Central memory CD8-positive, alpha-beta T cell (primary cell): ENCODE results near the gene OXCT2.
"Not testable (repeated sequence)": the region's sequence is repeated elsewhere in the genome, so short reads cannot be mapped to it uniquely, and the experiment has no call there.

Experiments used
- ATAC-seq: fragments of 150-1000 bp; cut with Tn5 transposase; replicated peaks from 2 replicates; pipeline ENCODE4 v1.10.0; 2022; ENCODE audit warnings: mild to moderate bottlenecking, moderate FRiP score, moderate number of reproducible peaks; ENCODE audit not compliant: poor library complexity, severe bottlenecking; ENCODE audit errors: extremely low read depth
- DNase-seq, 2 donors: peaks; one replicate each; pipeline ENCODE4 v3.0.0; 2021; ENCODE audit warnings: low spot score in 2 of 2
- H3K27ac Mint-ChIP-seq: one replicate; pipeline ENCODE4 v1.8.0; 2022; ENCODE audit warnings: low read depth, mild to moderate bottlenecking, moderate library complexity, mixed read lengths
- H3K27me3 Mint-ChIP-seq: one replicate; pipeline ENCODE4 v1.8.0; 2022; ENCODE audit warnings: mixed read lengths
- H3K36me3 Mint-ChIP-seq: one replicate; pipeline ENCODE4 v1.8.0; 2022; ENCODE audit warnings: mild to moderate bottlenecking, moderate library complexity, mixed read lengths; ENCODE audit not compliant: insufficient read depth
- H3K4me1 Mint-ChIP-seq: one replicate; pipeline ENCODE4 v1.8.0; 2022; ENCODE audit warnings: mixed read lengths
- H3K4me3 Mint-ChIP-seq: one replicate; pipeline ENCODE4 v1.8.0; 2022; ENCODE audit warnings: mild to moderate bottlenecking, moderate library complexity, mixed read lengths
- H3K9me3 Mint-ChIP-seq: one replicate; pipeline ENCODE4 v1.8.0; 2022; ENCODE audit warnings: mixed read lengths

OXCT2 gene

DNA sequence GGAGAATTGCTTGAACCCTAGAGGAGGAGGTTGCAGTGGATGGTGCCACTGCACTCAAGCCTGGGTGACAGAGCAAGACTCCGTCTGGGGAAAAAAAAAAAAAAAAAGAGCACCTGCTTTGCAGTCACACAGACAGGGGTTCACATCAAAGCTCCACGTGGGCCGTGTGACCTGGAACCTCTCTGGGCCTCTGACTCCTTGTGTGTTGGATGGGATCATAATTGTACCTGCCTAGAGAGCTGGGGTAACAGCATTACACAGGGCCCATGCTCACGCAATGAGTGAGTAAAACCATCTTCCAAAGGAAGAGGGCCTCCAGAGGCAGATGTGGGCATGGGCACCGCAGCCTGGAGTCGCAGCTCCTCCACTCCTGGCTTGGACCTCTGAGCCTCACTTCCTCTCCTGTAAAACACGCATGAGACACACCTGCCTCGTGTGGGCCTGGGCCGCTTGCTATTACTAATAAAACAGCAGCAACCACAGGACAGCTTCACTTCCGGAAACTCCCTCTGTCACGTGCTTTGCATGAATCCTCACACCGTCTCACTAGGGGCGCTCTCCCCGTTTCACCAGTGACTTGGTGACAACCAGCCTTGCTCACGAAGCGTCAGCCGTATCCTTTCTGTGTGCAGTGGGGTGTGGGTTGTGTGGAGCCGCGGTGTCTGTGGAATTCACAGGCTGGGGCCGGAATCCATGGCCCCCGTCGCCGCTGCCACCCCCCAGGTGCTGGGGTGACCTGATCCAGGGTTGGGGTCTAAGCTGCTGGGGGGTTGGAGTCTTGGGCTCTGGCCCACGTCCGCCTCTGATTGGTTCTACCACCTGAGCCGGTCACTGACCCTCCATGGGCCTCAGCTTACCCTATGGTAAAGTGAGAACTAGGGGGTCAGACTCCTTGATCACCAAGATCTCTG is 28.0 kb upstream of the OXCT2 start:
- peak overlapping the region; percentile 72 for H3K4me3 Mint-ChIP-seq
- peaks cover 16% of the 10 kb centered on the region for H3K4me1 Mint-ChIP-seq
- H3K36me3 Mint-ChIP-seq, H3K27me3 Mint-ChIP-seq, H3K9me3 Mint-ChIP-seq: not testable (repeated sequence)
- ATAC-seq (peak; percentile 99), DNase-seq (peak; percentile 54 to 91)
- H3K27ac Mint-ChIP-seq = peak overlapping the region; percentile 90

DNA sequence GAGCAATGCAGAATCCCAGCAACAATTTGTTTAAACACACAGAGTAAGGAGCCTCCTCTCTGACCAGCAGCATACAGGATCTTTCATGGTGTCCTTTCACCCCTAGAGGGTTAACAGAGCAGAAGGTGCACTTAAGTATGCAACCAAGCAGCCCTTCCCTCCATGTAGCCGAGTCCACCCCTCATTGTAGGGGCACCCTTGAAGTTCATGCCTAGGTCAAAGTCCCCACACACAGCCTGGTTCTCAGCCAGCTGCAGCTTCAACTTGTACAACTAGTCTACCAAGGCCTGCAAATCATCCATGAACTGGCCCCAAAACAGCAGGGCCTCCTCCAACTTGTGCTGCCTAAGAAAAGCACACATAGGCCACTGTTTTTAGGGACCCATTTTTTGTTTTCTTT is 24.5 kb upstream of the OXCT2 start:
- Mint-ChIP-seq H3K4me1 (peaks cover 29% of the 10 kb centered on the region), H3K9me3 (no peaks in the 10 kb centered on the region), H3K36me3 (peaks cover 3% of the 10 kb centered on the region), H3K27ac (no peak overlapping the region), H3K27me3 (no peaks in the 10 kb centered on the region), H3K4me3 (no peak overlapping the region)
- ATAC-seq (no peak), DNase-seq (no peak)

DNA sequence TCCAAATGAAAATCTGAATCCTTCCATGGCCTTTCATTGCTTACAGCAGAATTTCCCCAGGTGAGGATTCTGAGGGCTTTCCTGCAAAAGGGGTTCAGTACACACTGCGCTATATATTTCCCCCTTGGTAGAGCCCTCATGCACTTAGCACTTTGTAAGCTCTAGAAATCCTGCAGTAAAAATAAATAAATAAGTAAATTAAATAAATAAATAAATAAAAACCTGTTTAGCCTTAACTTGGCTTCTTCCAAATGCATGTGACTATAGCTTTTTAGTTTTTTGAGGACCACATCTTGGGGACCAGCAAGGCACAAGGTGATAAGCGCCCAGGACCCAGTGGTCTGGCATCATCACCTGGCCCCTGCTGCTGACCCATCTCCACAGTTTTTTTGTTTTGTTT is 20.7 kb upstream of the OXCT2 start:
- H3K9me3 Mint-ChIP-seq = no peaks in the 10 kb centered on the region
- no peak overlapping the region for H3K4me3 Mint-ChIP-seq
- peaks cover 2% of the 10 kb centered on the region for H3K36me3 Mint-ChIP-seq
- H3K27ac Mint-ChIP-seq = no peak overlapping the region
- DNase-seq = no peak
- no peak for ATAC-seq
- no peaks in the 10 kb centered on the region for H3K27me3 Mint-ChIP-seq
- H3K4me1 Mint-ChIP-seq = peaks cover 25% of the 10 kb centered on the region

DNA sequence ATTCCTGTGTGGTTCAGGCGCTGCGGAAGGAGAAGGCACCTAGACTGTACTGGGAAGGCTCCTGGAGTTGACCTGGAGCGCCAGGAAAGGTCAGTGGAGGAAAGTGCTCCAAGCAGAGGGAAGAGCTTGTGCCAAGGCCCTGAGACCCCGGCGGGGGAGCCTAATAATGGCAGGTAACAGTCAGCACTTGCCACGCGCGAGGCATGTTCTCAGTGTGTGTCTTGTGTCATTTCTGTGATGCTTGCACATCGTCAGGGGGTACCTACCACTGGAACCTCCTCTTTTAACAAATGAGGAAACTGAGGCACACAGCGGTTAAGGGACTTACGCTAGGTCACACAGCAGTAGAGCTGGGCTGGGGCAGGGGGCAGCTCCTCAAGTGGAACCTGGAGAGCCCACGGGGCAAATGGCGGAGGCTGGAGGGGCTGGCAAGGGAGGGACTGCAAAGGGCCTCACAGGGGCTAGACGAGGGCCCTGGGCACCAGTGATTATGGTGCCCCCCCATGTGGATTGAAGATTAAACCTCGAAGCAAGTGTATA is 18.5 kb upstream of the OXCT2 start:
- DNase-seq (no peak), ATAC-seq (no peak)
- Mint-ChIP-seq H3K4me3 (peak overlapping the region; percentile 82), H3K4me1 (peaks cover 25% of the 10 kb centered on the region), H3K36me3 (peaks cover 4% of the 10 kb centered on the region), H3K9me3 (no peaks in the 10 kb centered on the region), H3K27me3 (no peaks in the 10 kb centered on the region), H3K27ac (peak overlapping the region; percentile 22)

DNA sequence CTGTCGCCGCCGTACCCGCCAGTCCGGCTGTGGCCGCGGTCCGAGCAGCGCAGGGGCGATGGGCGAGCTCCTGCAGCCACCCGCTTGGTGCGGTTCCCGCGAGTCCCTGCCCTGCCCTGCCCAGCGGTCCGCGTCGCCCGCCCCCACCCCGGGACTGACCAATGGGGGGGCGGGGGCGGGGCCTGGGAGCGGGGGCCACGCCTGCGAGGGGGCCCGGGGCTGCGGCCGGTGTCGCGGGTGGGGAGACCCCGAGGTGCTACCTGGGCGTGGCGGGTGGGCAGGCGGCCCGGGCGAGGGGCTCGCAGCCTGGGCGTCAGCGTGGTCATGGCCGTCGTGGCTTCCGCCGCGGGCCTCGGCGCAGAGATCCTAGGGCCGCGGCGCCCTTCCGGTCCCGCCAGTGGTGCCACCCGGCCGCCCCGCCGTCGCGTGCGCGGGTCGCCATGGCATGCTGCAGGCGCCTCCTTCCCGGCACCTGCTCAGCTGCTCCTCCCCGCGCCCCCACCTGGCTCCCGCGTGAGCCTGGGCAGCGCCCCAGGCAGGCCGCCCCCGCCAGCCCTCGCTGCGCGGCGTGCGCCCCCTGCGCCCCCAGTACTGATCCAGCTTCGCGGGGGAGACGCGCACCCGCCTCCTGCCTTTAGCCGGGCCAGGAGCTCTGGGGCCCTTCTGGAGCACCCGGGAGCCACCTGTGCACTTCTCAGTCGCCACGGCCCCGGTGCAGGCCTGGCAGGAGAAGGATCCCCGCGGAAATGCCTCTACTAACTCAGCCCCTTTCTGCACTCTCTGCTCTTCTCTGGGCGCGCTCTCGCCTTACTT is 17.8 kb upstream of the OXCT2 start, which contains the start of gene BMP8B:
TSS of gene BMP8B (minus strand) at position 108 of the 813 bp plus-strand sequence. CDS start 380 bp downstream, outside the sequence.
- Mint-ChIP-seq H3K4me1 (peaks cover 25% of the 10 kb centered on the region), H3K36me3 (peaks cover 4% of the 10 kb centered on the region), H3K9me3 (no peaks in the 10 kb centered on the region), H3K27me3 (no peaks in the 10 kb centered on the region), H3K27ac (peak within 1 kb of the TSS; percentile 22), H3K4me3 (peak within 1 kb of the TSS; percentile 82)
- peak in 1 of 2 donors; percentile 34 for DNase-seq
- ATAC-seq = peak; percentile 66

DNA sequence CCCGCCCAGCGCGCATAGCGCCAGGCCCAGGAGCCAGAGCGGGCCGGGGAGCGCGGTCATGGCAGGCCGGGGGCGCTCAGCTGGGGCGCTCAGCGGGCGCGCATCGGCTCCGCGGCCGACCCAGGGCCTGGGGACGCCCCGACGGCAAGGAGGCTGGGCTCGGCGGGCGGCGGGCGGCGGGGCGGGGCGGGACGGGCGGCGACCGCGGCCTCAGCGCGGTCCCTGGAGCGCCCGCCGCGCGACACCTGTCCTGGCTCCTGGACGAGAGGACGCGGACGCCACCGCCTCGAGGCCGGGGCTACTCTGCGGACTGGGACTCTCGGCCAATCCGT is 17.2 kb upstream of the OXCT2 start:
- DNase-seq (no peak), ATAC-seq (peak; percentile 34)
- Mint-ChIP-seq H3K36me3 (peaks cover 4% of the 10 kb centered on the region), H3K9me3 (no peaks in the 10 kb centered on the region), H3K27me3 (no peaks in the 10 kb centered on the region), H3K4me3 (peak overlapping the region; percentile 82), H3K4me1 (peaks cover 25% of the 10 kb centered on the region), H3K27ac (no peak overlapping the region)

DNA sequence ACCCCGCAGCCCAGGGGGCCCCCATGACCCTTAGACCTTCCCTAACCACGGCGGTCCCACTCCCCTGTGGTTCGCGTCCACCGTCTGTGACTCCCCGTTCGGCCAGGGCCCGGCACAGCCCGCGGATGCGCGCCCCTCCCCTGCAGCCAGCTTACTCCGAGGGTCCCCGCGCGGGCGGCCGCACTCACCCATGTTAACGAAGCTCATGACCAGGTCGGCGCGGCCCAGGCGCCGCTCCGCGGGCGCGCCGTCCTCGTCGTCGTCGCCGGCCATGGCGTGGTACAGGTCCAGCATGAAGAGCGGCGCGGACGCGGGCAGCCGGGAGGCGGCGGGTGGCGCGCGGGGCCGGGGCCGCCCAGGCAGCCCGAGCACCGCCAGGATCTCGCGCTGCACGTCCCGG is 16.8 kb upstream of the OXCT2 start:
- not testable (repeated sequence) for DNase-seq, ATAC-seq, H3K27me3 Mint-ChIP-seq, H3K27ac Mint-ChIP-seq, H3K9me3 Mint-ChIP-seq, H3K36me3 Mint-ChIP-seq
- Mint-ChIP-seq H3K4me3 (peak overlapping the region; percentile 64), H3K4me1 (peaks cover 25% of the 10 kb centered on the region)

DNA sequence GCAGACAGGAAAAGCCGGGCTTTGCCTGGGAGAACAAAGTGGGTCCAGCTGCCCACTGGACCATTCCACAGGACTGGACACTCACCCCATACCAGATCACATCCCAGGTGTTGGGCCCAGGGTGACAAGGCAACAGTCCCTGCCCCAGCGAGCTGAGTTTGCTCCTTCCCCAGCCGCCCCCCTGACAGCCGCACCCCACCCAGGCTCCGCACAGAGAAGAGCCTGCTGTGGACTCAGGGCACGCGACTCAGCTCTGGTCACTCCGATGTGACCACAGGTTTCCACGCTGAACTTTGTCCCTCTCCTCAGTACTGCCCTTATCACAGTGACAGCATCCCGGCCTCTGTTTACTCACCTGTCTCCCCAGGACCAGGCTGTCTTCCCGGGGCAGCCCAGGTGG is 16.3 kb upstream of the OXCT2 start:
- H3K4me1 Mint-ChIP-seq = peaks cover 20% of the 10 kb centered on the region
- no peak for ATAC-seq
- H3K9me3 Mint-ChIP-seq = no peaks in the 10 kb centered on the region
- H3K27ac Mint-ChIP-seq = no peak overlapping the region
- H3K27me3 Mint-ChIP-seq = no peaks in the 10 kb centered on the region
- peaks cover 4% of the 10 kb centered on the region for H3K36me3 Mint-ChIP-seq
- DNase-seq = no peak
- peak overlapping the region; percentile 64 for H3K4me3 Mint-ChIP-seq

DNA sequence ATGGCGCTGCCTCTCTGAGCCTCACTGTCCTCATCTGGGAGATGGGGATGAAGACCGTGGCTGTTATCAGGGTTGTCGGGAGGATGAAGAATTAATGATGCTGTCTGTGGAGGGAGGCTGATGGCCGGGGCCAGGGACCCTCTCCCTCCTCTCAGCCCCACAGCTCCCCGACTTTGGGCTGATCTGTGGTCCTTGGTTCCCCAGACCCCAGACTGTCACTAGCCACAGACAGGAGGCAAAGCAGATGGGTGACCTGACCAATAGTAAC is 15.9 kb upstream of the OXCT2 start:
- H3K36me3 Mint-ChIP-seq, H3K9me3 Mint-ChIP-seq, DNase-seq, H3K27ac Mint-ChIP-seq, ATAC-seq, H3K27me3 Mint-ChIP-seq: not testable (repeated sequence)
- H3K4me1 Mint-ChIP-seq = peaks cover 17% of the 10 kb centered on the region
- H3K4me3 Mint-ChIP-seq = peak overlapping the region; percentile 64

DNA sequence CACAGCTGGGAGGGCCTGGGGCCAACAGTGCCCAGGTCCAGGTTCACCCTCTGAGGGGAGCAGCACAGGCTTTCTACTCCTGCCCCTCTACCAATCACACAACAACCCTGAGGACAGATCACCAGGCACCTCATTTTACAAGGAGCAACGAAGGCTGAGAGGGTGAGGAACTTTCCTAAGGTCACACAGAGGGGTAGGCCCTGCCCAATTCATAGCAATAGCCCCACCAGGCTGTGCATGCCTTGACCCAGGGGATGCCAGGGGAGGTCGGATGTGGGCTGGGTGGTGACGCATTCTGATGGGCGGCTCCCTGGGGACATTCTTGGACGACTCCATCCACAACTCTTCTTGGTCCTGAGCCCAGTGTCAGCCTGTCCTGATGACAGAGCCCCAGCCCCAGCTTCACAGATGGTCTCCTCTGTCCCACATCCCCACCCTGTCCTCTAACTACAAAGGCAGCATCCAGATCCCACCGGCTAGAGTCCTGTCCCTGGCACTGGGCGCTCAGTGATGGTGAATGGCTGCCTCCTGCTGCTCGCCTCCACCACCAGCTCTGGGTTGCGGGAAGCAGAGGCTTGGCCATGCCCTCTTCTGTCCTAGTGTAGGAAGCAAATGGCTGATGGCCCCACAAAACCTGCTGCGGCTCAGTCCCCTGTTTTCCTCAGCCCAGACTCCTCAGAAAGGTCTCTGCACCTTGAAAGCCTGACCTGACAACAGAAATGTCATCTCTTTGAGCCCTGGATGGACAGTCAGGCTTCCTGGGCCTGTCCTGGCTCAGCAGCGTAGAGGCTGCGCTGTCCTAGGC is 15.4 kb upstream of the OXCT2 start:
- H3K4me1 Mint-ChIP-seq = peaks cover 17% of the 10 kb centered on the region
- H3K27ac Mint-ChIP-seq = not testable (repeated sequence)

DNA sequence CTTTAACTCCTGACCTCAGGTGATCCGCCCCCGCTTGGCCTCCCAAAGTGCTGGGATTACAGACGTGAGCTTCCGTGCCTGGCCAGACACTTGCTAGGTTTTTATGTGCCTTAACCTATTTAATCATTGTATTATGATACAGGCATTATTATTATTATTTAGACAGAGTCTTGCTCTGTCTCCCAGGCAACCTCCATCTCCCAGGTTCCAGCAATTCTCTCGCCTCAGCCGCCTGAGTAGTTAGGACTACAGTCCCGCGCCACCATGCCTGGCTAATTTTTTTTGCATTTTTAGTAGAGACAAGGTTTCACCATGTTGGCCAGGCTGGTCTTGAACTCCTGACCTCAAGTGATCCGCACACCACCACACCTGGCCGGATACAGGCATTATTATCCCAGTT is 11.5 kb upstream of the OXCT2 start:
- not testable (repeated sequence) for H3K4me1 Mint-ChIP-seq, H3K27me3 Mint-ChIP-seq, H3K36me3 Mint-ChIP-seq, H3K9me3 Mint-ChIP-seq, ATAC-seq, DNase-seq, H3K27ac Mint-ChIP-seq, H3K4me3 Mint-ChIP-seq

More for the DNA sequence above, 15.4 kb upstream of the OXCT2 start:
- not testable (repeated sequence) for DNase-seq, H3K9me3 Mint-ChIP-seq, H3K36me3 Mint-ChIP-seq, H3K27me3 Mint-ChIP-seq, ATAC-seq
- peak overlapping the region; percentile 64 for H3K4me3 Mint-ChIP-seq

DNA sequence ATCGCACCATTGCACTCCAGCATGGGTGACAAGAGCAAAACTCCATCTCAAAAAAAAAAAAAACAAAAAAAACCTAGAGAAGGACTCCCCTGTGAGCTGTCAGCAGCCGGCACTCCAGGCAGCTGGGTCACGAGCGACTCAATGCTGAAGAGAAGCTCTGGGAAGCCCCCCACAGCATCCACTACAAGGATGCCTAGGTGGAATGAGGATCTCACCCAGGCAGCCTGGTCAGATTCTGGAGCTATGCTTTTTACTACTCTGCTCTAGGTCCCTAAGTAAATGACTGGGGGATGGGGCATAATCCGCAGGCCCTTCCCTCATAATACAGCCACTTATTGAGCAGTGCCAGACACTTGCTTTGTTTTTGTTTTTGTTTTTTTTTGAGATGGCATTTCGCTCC is 11.0 kb upstream of the OXCT2 start:
- Mint-ChIP-seq H3K27ac (no peak overlapping the region), H3K36me3 (peaks cover 2% of the 10 kb centered on the region), H3K4me1 (peaks cover 3% of the 10 kb centered on the region), H3K27me3 (no peaks in the 10 kb centered on the region), H3K9me3 (no peaks in the 10 kb centered on the region), H3K4me3 (no peak overlapping the region)
- ATAC-seq = no peak
- no peak for DNase-seq
